ENCODE data around the gene MGAT5.

Gene MGAT5

GRCh38 chr2:134348239-134348638 lies 94.4 kb downstream of the MGAT5 start:
- Histone ChIP-seq H2BK12ac (ENCODE audit: low read length) (no peak overlapping the region), H2BK15ac (ENCODE audit: low read length) (no peak overlapping the region), H3K14ac (ENCODE audit: low read length) (no peak overlapping the region), H3K36me3 (replicated peaks in 1 of 2; ENCODE audit: control insufficient read depth in 2 of 2, insufficient read depth in 2 of 2, low read length in 2 of 2) (peaks cover 0 to 45% of the 10 kb centered on the region in 2 donors), H2AK5ac (ENCODE audit: low read depth, low read length) (no peak overlapping the region), H3K4me3 (ENCODE audit: low read length in 2 of 2) (no peak overlapping the region), H3K4me1 (ENCODE audit: control insufficient read depth in 2 of 2, insufficient read depth in 1 of 2, low read depth in 1 of 2, low read length in 2 of 2) (peaks cover 0 to 2% of the 10 kb centered on the region in 2 donors), H3K23ac (ENCODE audit: low read depth, low read length, poor library complexity) (no peak overlapping the region), H3K4me2 (ENCODE audit: insufficient read depth, low read length, poor library complexity, severe bottlenecking) (no peak overlapping the region), H4K8ac (ENCODE audit: low read depth, low read length) (no peak overlapping the region), H3K9ac (ENCODE audit: low read depth, low read length, poor library complexity) (no peak overlapping the region), H4K91ac (ENCODE audit: low read depth, low read length, poor library complexity) (no peak overlapping the region), H3K79me1 (ENCODE audit: low read depth, low read length) (no peaks in the 10 kb centered on the region), H2BK5ac (ENCODE audit: low read length) (no peak overlapping the region), H3K4ac (ENCODE audit: low read length) (no peak overlapping the region), H2AFZ (ENCODE audit: low read length) (no peak overlapping the region), H3K9me3 (replicated peaks in 1 of 2; ENCODE audit: control insufficient read depth in 2 of 2, insufficient read depth in 1 of 2, low read depth in 1 of 2, low read length in 2 of 2) (peaks cover 0 to 2% of the 10 kb centered on the region in 2 donors), H3K18ac (ENCODE audit: low read length) (no peak overlapping the region), H3K27ac (replicated peaks; ENCODE audit: low read length) (no peak overlapping the region), H2BK120ac (ENCODE audit: low read depth, low read length) (no peak overlapping the region), H3K27me3 (ENCODE audit: control insufficient read depth in 3 of 3, insufficient read depth in 3 of 3, low read depth in 1 of 3, low read length in 3 of 3) (no peaks in the 10 kb centered on the region)
- DNase-seq (ENCODE audit: low spot score): no peak
- WGBS, 2 donors (ENCODE audit: extremely low coverage in 2 of 2, insufficient read length in 2 of 2, insufficient replicate concordance in 1 of 2): no CpG with 5 or more reads among the region's 4 CpGs

GRCh38 chr2:134348760-134349159 lies 94.9 kb downstream of the MGAT5 start:
- no peak for DNase-seq (ENCODE audit: low spot score)
- Histone ChIP-seq H2BK12ac (ENCODE audit: low read length) (no peak overlapping the region), H3K4me1 (ENCODE audit: control insufficient read depth in 2 of 2, insufficient read depth in 1 of 2, low read depth in 1 of 2, low read length in 2 of 2) (peaks cover 0 to 2% of the 10 kb centered on the region in 2 donors), H2BK5ac (ENCODE audit: low read length) (no peak overlapping the region), H3K4me2 (ENCODE audit: insufficient read depth, low read length, poor library complexity, severe bottlenecking) (no peak overlapping the region), H4K91ac (ENCODE audit: low read depth, low read length, poor library complexity) (no peak overlapping the region), H3K79me1 (ENCODE audit: low read depth, low read length) (no peaks in the 10 kb centered on the region), H3K9me3 (replicated peaks in 1 of 2; ENCODE audit: control insufficient read depth in 2 of 2, insufficient read depth in 1 of 2, low read depth in 1 of 2, low read length in 2 of 2) (peaks cover 0 to 2% of the 10 kb centered on the region in 2 donors), H3K4me3 (ENCODE audit: low read length in 2 of 2) (no peak overlapping the region), H2AFZ (ENCODE audit: low read length) (no peak overlapping the region), H3K9ac (ENCODE audit: low read depth, low read length, poor library complexity) (no peak overlapping the region), H3K4ac (ENCODE audit: low read length) (no peak overlapping the region), H2AK5ac (ENCODE audit: low read depth, low read length) (no peak overlapping the region), H3K27me3 (ENCODE audit: control insufficient read depth in 3 of 3, insufficient read depth in 3 of 3, low read depth in 1 of 3, low read length in 3 of 3) (no peaks in the 10 kb centered on the region), H3K36me3 (replicated peaks in 1 of 2; ENCODE audit: control insufficient read depth in 2 of 2, insufficient read depth in 2 of 2, low read length in 2 of 2) (peaks cover 0 to 49% of the 10 kb centered on the region in 2 donors), H3K27ac (replicated peaks; ENCODE audit: low read length) (no peak overlapping the region), H3K23ac (ENCODE audit: low read depth, low read length, poor library complexity) (no peak overlapping the region), H3K14ac (ENCODE audit: low read length) (no peak overlapping the region), H4K8ac (ENCODE audit: low read depth, low read length) (no peak overlapping the region), H3K18ac (ENCODE audit: low read length) (no peak overlapping the region), H2BK15ac (ENCODE audit: low read length) (no peak overlapping the region), H2BK120ac (ENCODE audit: low read depth, low read length) (no peak overlapping the region)
- WGBS, 2 donors (ENCODE audit: extremely low coverage in 2 of 2, insufficient read length in 2 of 2, insufficient replicate concordance in 1 of 2): no CpG with 5 or more reads among the region's 5 CpGs

GRCh38 chr2:134351016-134351415 lies 97.1 kb downstream of the MGAT5 start:
- no peak overlapping the region for H3K18ac ChIP-seq (ENCODE audit: low read length)
- no peak for DNase-seq (ENCODE audit: low spot score)
- H4K91ac ChIP-seq (ENCODE audit: low read depth, low read length, poor library complexity): no peak overlapping the region
- no peak overlapping the region for H2BK5ac ChIP-seq (ENCODE audit: low read length)
- H2AFZ ChIP-seq (ENCODE audit: low read length): no peak overlapping the region
- no peak overlapping the region for H3K27ac ChIP-seq (replicated peaks; ENCODE audit: low read length)
- H3K27me3 ChIP-seq (ENCODE audit: control insufficient read depth in 3 of 3, insufficient read depth in 3 of 3, low read depth in 1 of 3, low read length in 3 of 3): no peaks in the 10 kb centered on the region
- no CpG with 5 or more reads among the region's 3 CpGs for WGBS, 2 donors (ENCODE audit: extremely low coverage in 2 of 2, insufficient read length in 2 of 2, insufficient replicate concordance in 1 of 2)
- no peak overlapping the region for H3K23ac ChIP-seq (ENCODE audit: low read depth, low read length, poor library complexity)
- no peak overlapping the region for H2BK120ac ChIP-seq (ENCODE audit: low read depth, low read length)
- H3K79me1 ChIP-seq (ENCODE audit: low read depth, low read length): no peaks in the 10 kb centered on the region
- H2BK12ac ChIP-seq (ENCODE audit: low read length): no peak overlapping the region
- H2BK15ac ChIP-seq (ENCODE audit: low read length): no peak overlapping the region
- no peak overlapping the region for H2AK5ac ChIP-seq (ENCODE audit: low read depth, low read length)
- no peak overlapping the region for H3K4me2 ChIP-seq (ENCODE audit: insufficient read depth, low read length, poor library complexity, severe bottlenecking)
- H4K8ac ChIP-seq (ENCODE audit: low read depth, low read length): no peak overlapping the region
- peaks cover 3 to 42% of the 10 kb centered on the region in 2 donors for H3K36me3 ChIP-seq (replicated peaks in 1 of 2; ENCODE audit: control insufficient read depth in 2 of 2, insufficient read depth in 2 of 2, low read length in 2 of 2)
- H3K14ac ChIP-seq (ENCODE audit: low read length): no peak overlapping the region
- no peak overlapping the region for H3K4me3 ChIP-seq (ENCODE audit: low read length in 2 of 2)
- H3K9ac ChIP-seq (ENCODE audit: low read depth, low read length, poor library complexity): no peak overlapping the region
- H3K9me3 ChIP-seq (replicated peaks in 1 of 2; ENCODE audit: control insufficient read depth in 2 of 2, insufficient read depth in 1 of 2, low read depth in 1 of 2, low read length in 2 of 2): peaks cover 0 to 2% of the 10 kb centered on the region in 2 donors
- peaks cover 0 to 2% of the 10 kb centered on the region in 2 donors for H3K4me1 ChIP-seq (ENCODE audit: control insufficient read depth in 2 of 2, insufficient read depth in 1 of 2, low read depth in 1 of 2, low read length in 2 of 2)
- H3K4ac ChIP-seq (ENCODE audit: low read length): no peak overlapping the region

- WGBS, 2 donors (ENCODE audit: extremely low coverage in 2 of 2, insufficient read length in 2 of 2, insufficient replicate concordance in 1 of 2): no CpG with 5 or more reads among the region's 2 CpGs
- H3K4ac ChIP-seq (ENCODE audit: low read length): no peak overlapping the region
- H3K9me3 ChIP-seq (replicated peaks in 1 of 2; ENCODE audit: control insufficient read depth in 2 of 2, insufficient read depth in 1 of 2, low read depth in 1 of 2, low read length in 2 of 2): peaks cover 0 to 2% of the 10 kb centered on the region in 2 donors
- no peak overlapping the region for H2BK120ac ChIP-seq (ENCODE audit: low read depth, low read length)
- peaks cover 0 to 2% of the 10 kb centered on the region in 2 donors for H3K4me1 ChIP-seq (ENCODE audit: control insufficient read depth in 2 of 2, insufficient read depth in 1 of 2, low read depth in 1 of 2, low read length in 2 of 2)
- no peak overlapping the region for H3K4me2 ChIP-seq (ENCODE audit: insufficient read depth, low read length, poor library complexity, severe bottlenecking)
- H3K14ac ChIP-seq (ENCODE audit: low read length): no peak overlapping the region
- H3K23ac ChIP-seq (ENCODE audit: low read depth, low read length, poor library complexity): no peak overlapping the region
- no peak overlapping the region for H2AFZ ChIP-seq (ENCODE audit: low read length)
- peaks cover 3 to 45% of the 10 kb centered on the region in 2 donors for H3K36me3 ChIP-seq (replicated peaks in 1 of 2; ENCODE audit: control insufficient read depth in 2 of 2, insufficient read depth in 2 of 2, low read length in 2 of 2)
- no peak overlapping the region for H4K8ac ChIP-seq (ENCODE audit: low read depth, low read length)
- H2BK12ac ChIP-seq (ENCODE audit: low read length): no peak overlapping the region
- no peak overlapping the region for H3K4me3 ChIP-seq (ENCODE audit: low read length in 2 of 2)
- H3K27ac ChIP-seq (replicated peaks; ENCODE audit: low read length): no peak overlapping the region
- no peak overlapping the region for H3K9ac ChIP-seq (ENCODE audit: low read depth, low read length, poor library complexity)
- H2BK5ac ChIP-seq (ENCODE audit: low read length): no peak overlapping the region
- no peaks in the 10 kb centered on the region for H3K79me1 ChIP-seq (ENCODE audit: low read depth, low read length)
- no peak overlapping the region for H2BK15ac ChIP-seq (ENCODE audit: low read length)
- no peaks in the 10 kb centered on the region for H3K27me3 ChIP-seq (ENCODE audit: control insufficient read depth in 3 of 3, insufficient read depth in 3 of 3, low read depth in 1 of 3, low read length in 3 of 3)
- H3K18ac ChIP-seq (ENCODE audit: low read length): no peak overlapping the region
- H2AK5ac ChIP-seq (ENCODE audit: low read depth, low read length): no peak overlapping the region
- no peak for DNase-seq (ENCODE audit: low spot score)
- no peak overlapping the region for H4K91ac ChIP-seq (ENCODE audit: low read depth, low read length, poor library complexity)
Measured at GRCh38 chr2:134351899-134352298, 98.0 kb downstream of the MGAT5 start.
